ENCODE data around the gene SDHA.

GRCh38 chr5:187042-187431 is 31.1 kb upstream of the SDHA start:
- TF ChIP-seq CTCF (IDR thresholded peaks at IDR 0.05) (no peak), ZFX (IDR thresholded peaks at IDR 0.05; ENCODE audit: borderline replicate concordance) (no peak)

Measured in 22Rv1 (cell line).